ENCODE results near the gene STAMBPL1. TPM values are rescaled to one million over a fixed set of nuclear protein-coding genes. Genes with fewer than 3 reads are reported as not detected.

The STAMBPL1 gene
- total and polyA plus RNA-seq, 2 donors (not counting 1 experiment from before 2014, with no cell fraction given) = 45.6 to 72.5 TPM

GRCh38 chr10:88857831-88858230 lies 22.2 kb upstream of the STAMBPL1 start:
- Histone ChIP-seq H3K4me3 (replicated peaks in 1 of 4; ENCODE audit: control extremely low read depth in 1 of 4, insufficient read depth in 1 of 4, low read depth in 3 of 4, low read length in 4 of 4) (no peak overlapping the region), H3K4me2 (ENCODE audit: extremely low read depth, insufficient read depth, low read length) (no peak overlapping the region), H3K4me1 (ENCODE audit: control insufficient read depth, extremely low read depth, insufficient read depth, low read length) (no peaks in the 10 kb centered on the region), H4K20me1 (ENCODE audit: control insufficient read depth, extremely low read depth, insufficient read depth, low read length) (no peaks in the 10 kb centered on the region), H3K9me3 (ENCODE audit: control insufficient read depth, insufficient read depth, low read depth, low read length) (no peaks in the 10 kb centered on the region), H3K9ac (ENCODE audit: insufficient read depth, low read length) (no peak overlapping the region), H3K36me3 (ENCODE audit: control insufficient read depth, insufficient read depth, low read length) (no peaks in the 10 kb centered on the region), H2AFZ (ENCODE audit: low read length) (no peak overlapping the region), H3K27ac (ENCODE audit: insufficient read depth, low read length) (no peak overlapping the region), H3K79me2 (ENCODE audit: control insufficient read depth, insufficient read depth, low read length) (no peaks in the 10 kb centered on the region), H3K27me3 (ENCODE audit: control insufficient read depth, insufficient read depth, low read length) (no peaks in the 10 kb centered on the region)
- DNase-seq (ENCODE audit: low read depth in 2 of 2) = no peak
- TF ChIP-seq EZH2 (IDR thresholded peaks at IDR 0.05; ENCODE audit: low read length, missing control alignments) = no peak
- no peak for TF ChIP-seq CTCF (conservative IDR thresholded peaks at IDR 0.05 in 1 of 2, IDR thresholded peaks at IDR 0.05 in 1 of 2; ENCODE audit: low read depth in 1 of 2, low read length in 2 of 2)

GRCh38 chr10:88858491-88858890 lies 21.6 kb upstream of the STAMBPL1 start:
- peak in 1 of 2 donors; percentile 4 for DNase-seq (ENCODE audit: low read depth in 2 of 2)
- TF ChIP-seq CTCF (conservative IDR thresholded peaks at IDR 0.05 in 1 of 2, IDR thresholded peaks at IDR 0.05 in 1 of 2; ENCODE audit: low read depth in 1 of 2, low read length in 2 of 2) = no peak
- TF ChIP-seq EZH2 (IDR thresholded peaks at IDR 0.05; ENCODE audit: low read length, missing control alignments) = no peak
- Histone ChIP-seq H4K20me1 (ENCODE audit: control insufficient read depth, extremely low read depth, insufficient read depth, low read length) (no peaks in the 10 kb centered on the region), H3K4me1 (ENCODE audit: control insufficient read depth, extremely low read depth, insufficient read depth, low read length) (no peaks in the 10 kb centered on the region), H3K36me3 (ENCODE audit: control insufficient read depth, insufficient read depth, low read length) (no peaks in the 10 kb centered on the region), H3K27me3 (ENCODE audit: control insufficient read depth, insufficient read depth, low read length) (peaks cover 1% of the 10 kb centered on the region), H3K9ac (ENCODE audit: insufficient read depth, low read length) (no peak overlapping the region), H3K4me3 (replicated peaks in 1 of 4; ENCODE audit: control extremely low read depth in 1 of 4, insufficient read depth in 1 of 4, low read depth in 3 of 4, low read length in 4 of 4) (no peak overlapping the region), H3K9me3 (ENCODE audit: control insufficient read depth, insufficient read depth, low read depth, low read length) (no peaks in the 10 kb centered on the region), H2AFZ (ENCODE audit: low read length) (no peak overlapping the region), H3K27ac (ENCODE audit: insufficient read depth, low read length) (no peak overlapping the region), H3K4me2 (ENCODE audit: extremely low read depth, insufficient read depth, low read length) (no peak overlapping the region), H3K79me2 (ENCODE audit: control insufficient read depth, insufficient read depth, low read length) (no peaks in the 10 kb centered on the region)

GRCh38 chr10:88861036-88861435 lies 19.0 kb upstream of the STAMBPL1 start:
- no peaks in the 10 kb centered on the region for H3K4me1 ChIP-seq (ENCODE audit: control insufficient read depth, extremely low read depth, insufficient read depth, low read length)
- H3K9ac ChIP-seq (ENCODE audit: insufficient read depth, low read length) = no peak overlapping the region
- no peaks in the 10 kb centered on the region for H3K36me3 ChIP-seq (ENCODE audit: control insufficient read depth, insufficient read depth, low read length)
- no peak overlapping the region for H3K4me3 ChIP-seq (replicated peaks in 1 of 4; ENCODE audit: control extremely low read depth in 1 of 4, insufficient read depth in 1 of 4, low read depth in 3 of 4, low read length in 4 of 4)
- no peak for DNase-seq (ENCODE audit: low read depth in 2 of 2)
- TF ChIP-seq EZH2 (IDR thresholded peaks at IDR 0.05; ENCODE audit: low read length, missing control alignments) (no peak), CTCF (conservative IDR thresholded peaks at IDR 0.05 in 1 of 2, IDR thresholded peaks at IDR 0.05 in 1 of 2; ENCODE audit: low read depth in 1 of 2, low read length in 2 of 2) (no peak)
- no peak overlapping the region for H3K27ac ChIP-seq (ENCODE audit: insufficient read depth, low read length)
- H4K20me1 ChIP-seq (ENCODE audit: control insufficient read depth, extremely low read depth, insufficient read depth, low read length) = no peaks in the 10 kb centered on the region
- no peak overlapping the region for H3K4me2 ChIP-seq (ENCODE audit: extremely low read depth, insufficient read depth, low read length)
- H3K27me3 ChIP-seq (ENCODE audit: control insufficient read depth, insufficient read depth, low read length) = peaks cover 2% of the 10 kb centered on the region
- H3K9me3 ChIP-seq (ENCODE audit: control insufficient read depth, insufficient read depth, low read depth, low read length) = no peaks in the 10 kb centered on the region
- no peak overlapping the region for H2AFZ ChIP-seq (ENCODE audit: low read length)
- no peaks in the 10 kb centered on the region for H3K79me2 ChIP-seq (ENCODE audit: control insufficient read depth, insufficient read depth, low read length)
